Stimulated activated CD4-positive, alpha-beta T cell treated with anti-CD3 and anti-CD28 coated beads, Interleukin-12 subunit alpha, Interleukin-12 subunit beta, amount 100 ng/mL, for 48 hours (primary cell): Measurements from ENCODE around the gene SCPEP1.
"Not testable (repeated sequence)": the region's sequence is repeated elsewhere in the genome, so short reads cannot be mapped to it uniquely, and the experiment has no call there.

Experiments used
- DNase-seq, 3 donors: peaks; one replicate each; pipeline ENCODE4 v3.0.0-alpha.2; 2020; ENCODE audit warnings: low read depth in 2 of 3, low spot score in 1 of 3

The SCPEP1 gene, protein sequence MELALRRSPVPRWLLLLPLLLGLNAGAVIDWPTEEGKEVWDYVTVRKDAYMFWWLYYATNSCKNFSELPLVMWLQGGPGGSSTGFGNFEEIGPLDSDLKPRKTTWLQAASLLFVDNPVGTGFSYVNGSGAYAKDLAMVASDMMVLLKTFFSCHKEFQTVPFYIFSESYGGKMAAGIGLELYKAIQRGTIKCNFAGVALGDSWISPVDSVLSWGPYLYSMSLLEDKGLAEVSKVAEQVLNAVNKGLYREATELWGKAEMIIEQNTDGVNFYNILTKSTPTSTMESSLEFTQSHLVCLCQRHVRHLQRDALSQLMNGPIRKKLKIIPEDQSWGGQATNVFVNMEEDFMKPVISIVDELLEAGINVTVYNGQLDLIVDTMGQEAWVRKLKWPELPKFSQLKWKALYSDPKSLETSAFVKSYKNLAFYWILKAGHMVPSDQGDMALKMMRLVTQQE

DNA sequence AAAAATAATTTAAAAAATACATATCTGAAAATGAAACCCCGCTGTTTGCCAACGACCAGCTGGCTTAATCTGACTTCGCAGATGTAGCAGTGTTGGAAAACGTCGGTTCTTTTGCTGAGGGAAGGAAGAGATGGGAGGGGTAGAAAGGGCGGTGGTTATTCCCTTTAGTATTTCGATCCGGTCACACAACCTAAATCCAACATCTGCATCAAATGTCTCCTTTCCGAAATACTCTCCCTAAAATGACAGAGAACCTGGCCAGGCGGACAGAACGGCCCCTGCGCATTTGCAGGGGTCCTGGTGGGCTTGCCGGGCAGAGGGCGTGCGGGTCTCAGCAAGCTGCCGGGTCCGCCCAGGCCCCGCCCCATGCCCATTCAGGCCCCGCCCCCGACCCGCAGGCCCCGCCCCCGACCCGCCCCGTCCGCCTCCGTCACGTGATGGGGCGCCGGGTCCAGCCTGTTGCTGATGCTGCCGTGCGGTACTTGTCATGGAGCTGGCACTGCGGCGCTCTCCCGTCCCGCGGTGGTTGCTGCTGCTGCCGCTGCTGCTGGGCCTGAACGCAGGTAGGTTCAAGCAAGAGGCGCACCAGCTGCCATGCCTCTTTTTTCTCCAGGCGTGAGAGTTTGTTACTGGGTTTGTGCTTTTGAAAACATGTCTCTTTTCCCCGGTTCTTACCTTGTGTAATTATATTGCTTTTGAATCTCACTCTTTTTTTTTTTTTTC lies at the start of gene SCPEP1:
TSS of gene SCPEP1 (plus strand) at position 459 of the 723 bp plus-strand sequence. CDS start at position 488, 29 bp downstream.
- DNase-seq: peak; percentile 68 to 74 (median 73)

DNA sequence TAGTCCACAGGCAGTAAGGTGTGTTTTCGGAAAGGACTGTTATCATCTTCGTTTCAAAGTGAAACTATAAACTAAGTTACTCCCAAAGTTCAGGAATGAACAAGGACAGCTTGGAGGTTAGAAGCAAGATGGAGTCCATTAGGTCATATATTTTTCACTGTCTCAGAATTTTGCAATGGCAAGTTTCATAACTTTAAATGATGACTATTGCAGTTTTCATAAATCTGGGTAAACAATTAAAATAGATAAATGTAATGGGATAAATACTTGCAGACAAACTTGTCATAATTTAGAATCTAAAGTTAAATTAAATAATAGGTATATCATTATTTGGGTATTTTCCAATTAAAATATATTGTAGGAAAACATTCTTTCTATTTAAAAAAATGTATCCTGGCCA lies 49.3 kb upstream of the SCPEP1 start:
- DNase-seq: no peak

DNA sequence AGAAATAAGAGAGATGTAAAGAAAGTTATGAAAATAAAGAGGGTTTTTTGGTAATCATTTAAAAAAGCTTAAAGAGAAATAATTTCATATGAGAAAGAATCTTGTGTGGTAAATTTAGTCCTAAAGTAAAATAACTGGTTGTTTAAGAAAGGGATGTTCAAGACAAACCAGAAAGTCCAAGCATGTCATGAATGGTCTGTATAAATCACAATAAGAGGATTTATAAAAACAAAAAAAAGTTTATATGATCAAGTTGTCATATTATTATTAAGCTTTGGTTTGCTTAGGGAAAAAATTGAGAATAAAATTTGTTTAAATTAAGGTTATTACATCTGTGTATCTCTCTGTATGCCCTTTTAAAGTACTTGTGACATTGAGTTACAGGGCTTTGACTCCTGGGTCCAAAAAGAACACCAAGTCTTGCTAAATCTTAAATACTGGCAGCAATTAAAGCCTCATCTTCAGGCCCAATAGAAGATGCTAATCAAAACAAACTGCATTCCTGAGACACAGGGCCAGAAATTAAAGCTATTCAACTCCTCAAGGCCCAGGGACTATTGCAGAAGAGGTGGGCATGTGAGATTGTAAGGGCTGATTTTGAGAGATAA lies 48.5 kb upstream of the SCPEP1 start:
- no peak for DNase-seq

DNA sequence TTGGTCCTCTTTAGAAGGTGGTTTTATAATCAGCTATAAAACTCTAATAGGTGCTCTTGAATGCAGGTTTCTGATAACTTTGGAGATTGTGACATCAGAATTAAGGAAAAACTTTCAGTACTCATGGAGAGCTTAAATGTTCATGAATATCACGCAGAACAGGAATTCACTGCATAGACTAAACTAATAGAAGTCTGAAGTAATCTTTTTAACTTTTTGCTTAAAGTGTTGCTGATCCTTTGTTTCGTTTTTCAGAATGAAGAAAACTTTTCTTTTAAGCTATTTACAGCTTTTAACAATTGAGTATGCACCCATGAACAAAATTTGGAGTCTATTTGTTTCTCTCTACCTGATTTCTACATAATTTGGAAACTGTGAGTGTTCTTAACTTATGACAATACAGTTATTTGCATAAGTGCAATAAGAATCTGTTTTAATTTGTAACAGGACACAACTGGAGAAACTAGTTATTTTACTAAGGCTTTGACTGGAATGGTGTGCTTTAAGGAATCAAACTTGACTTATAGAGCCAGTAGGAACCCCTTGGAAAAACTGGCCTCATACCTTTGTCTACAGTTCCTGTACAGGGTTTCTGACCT lies 47.1 kb upstream of the SCPEP1 start:
- DNase-seq: no peak

DNA sequence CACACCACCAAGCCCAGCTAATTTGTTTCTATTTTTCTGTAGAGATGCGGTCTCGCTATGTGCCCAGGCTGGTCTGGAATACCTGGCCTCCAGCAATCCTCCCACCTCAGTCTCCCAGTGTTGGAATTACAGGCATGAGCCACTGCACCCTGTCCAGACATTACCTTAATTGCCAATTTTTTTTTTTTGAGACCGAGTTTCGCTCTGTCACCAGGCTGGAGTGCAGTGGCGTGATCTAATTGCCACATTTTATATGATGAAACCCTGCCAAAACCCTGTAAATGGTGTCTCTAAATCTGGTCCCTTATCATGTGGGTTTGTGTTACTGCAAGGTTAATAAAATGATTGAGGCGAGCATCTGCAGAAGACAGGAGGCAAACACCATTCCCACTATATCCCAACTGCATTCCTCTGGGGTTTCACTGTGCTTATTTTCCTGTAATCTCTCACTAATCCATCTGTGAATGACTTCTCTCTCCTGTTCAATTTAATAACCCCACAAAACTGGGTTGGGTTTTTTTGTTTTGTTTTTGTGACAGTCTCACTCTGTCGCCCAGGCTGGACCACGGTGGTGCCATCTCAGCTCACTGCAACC lies 44.7 kb upstream of the SCPEP1 start:
- no peak for DNase-seq

DNA sequence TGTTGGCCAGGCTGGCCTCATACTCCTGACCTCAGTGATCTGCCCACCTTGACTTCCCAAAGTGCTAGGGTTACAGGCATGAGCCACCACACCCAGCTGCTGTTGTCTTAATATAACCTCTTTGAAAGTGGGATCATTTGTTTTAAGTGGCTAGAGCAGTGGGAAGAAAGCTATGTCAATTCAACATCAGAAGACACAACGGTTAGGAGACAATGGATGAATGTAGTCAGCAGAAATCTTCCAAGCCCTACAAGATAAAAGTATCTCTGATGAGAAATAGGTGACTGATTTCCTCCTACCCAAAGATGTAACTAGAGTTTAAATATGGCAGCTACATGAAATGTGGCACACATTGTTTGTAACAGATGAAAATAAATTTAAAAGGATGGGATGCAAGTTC lies 44.1 kb upstream of the SCPEP1 start:
- DNase-seq: no peak

DNA sequence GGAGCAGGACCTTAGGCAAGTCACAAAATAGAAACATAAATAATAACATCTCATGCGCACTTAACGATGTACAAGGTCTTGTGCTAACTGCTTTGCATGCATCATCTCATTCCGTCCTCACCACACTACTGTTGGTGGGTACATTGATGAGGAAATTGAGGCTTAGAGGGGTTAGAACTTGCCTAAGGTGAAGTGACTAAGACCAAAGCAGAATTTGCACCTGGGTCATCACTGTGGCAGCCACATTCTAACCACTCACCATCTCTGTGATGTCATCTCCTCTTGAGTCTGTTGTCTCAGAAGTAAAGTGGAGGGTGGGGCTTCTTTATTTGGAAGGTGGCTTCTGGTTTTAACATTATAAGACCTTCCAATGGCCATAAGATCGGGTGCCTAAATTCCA lies 43.7 kb upstream of the SCPEP1 start:
- DNase-seq: no peak

DNA sequence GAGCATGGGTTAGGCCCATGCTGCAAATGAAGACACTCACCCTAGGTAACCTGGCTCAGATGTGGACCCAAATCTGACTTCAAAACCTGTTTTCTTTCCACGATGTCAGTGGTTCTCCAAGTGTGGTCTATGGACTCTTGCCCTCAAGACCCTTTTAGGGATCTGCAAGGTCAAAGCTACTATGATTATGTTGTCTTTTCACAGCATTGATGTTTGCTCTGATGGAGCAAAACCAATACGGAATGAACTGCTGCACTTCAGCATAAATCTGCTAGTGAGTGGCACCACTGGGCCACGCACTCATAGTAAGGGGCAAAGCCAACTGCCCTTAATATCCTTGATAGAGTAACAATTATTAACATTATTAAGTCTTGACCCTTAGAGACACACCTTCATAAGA lies 42.5 kb upstream of the SCPEP1 start:
- DNase-seq: no peak

DNA sequence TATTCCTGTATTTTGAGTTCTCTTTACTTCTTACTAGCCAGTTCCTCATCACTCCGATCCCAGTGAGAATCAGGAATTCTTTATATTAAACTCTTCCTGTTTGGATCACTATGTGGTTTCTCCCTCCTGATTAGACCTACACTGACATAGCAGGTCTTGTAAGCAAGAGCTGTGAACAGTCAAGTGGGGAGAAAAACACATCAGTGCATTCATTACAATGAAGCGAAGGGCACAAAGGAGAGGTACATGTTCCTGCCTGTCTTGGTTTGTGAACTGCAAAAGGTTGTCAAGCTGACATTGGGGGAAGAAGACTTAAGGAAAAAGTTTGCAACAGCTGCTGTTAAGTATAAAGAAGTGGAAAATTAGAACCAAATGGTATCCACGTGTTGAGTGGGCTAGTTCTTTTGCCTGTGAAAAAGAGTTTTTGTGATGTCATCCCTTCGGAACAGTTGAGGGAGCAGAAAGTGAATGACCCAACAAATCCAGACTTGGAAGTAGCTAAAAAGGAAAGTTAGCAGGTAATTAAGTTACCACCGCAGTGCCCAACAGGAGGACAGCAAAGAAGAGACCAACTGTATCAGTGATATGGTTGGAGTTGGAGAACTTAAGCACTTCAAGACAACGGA lies 41.1 kb upstream of the SCPEP1 start:
- no peak for DNase-seq

DNA sequence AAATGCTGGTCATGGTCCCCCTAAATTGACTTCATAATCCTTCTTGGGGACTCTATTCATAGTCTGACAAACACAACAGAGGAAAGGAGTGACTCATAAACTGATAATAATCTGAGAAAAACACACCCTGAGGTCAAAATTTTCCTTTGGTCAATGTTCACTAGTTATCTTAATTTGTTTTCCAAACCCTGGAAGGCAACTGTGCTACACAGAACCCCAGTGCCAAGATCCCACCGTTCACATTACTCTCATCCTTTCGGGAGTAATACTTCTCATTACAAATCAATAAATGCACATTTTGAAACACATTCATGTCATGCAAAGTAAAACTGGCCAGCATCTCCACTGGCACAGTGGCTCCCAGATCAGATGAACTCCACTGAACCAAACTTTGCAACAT lies 40.2 kb upstream of the SCPEP1 start:
- no peak for DNase-seq

DNA sequence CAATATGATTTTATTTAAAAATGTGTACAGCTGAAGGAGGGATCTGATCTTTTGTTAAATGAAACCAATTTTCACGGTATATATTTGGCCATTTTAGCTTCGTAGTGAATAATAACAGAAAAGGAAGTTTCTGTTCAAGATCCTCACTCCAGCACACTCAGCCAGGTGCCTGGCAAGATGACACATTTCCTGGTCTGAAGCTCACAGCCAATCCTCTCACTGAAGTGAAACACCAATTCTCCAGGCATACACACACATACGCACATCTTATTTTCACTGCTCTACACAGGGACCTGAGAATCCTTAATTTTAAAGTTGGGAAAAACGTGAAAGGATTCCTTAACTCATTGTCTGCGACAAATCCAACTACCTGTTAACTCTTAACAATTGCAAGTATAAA lies 39.7 kb upstream of the SCPEP1 start:
- not testable (repeated sequence) for DNase-seq

DNA sequence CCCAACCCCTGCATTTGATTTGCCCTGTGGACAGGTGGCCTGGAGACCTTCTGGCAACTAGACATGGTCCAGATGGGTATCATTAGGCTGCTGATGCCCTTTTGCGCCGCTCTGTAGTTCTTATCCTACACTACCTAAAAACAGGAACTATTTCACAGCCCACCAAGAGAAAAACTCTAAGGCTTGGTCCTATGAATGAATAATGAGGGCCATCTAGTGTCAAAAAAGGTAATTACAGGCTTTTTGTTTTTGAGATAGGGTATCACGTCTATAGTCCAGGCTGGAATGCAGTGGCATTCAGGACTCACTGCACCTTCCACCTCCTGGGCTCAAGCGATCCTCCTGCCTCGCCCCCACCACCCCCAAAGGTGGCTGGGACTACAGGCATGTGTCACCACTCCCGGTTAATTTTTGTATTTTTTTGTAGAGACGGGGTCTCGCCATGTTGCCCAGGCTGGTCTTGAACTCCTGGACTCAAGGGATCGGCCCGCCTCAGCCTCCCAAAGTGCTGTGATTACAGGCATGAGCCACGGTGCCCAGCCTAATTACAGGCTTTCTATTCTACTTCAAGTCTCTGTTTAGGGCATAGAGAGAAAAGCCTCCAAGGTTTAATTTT lies 38.0 kb upstream of the SCPEP1 start:
- DNase-seq: peak in 1 of 3 donors; percentile 14

DNA sequence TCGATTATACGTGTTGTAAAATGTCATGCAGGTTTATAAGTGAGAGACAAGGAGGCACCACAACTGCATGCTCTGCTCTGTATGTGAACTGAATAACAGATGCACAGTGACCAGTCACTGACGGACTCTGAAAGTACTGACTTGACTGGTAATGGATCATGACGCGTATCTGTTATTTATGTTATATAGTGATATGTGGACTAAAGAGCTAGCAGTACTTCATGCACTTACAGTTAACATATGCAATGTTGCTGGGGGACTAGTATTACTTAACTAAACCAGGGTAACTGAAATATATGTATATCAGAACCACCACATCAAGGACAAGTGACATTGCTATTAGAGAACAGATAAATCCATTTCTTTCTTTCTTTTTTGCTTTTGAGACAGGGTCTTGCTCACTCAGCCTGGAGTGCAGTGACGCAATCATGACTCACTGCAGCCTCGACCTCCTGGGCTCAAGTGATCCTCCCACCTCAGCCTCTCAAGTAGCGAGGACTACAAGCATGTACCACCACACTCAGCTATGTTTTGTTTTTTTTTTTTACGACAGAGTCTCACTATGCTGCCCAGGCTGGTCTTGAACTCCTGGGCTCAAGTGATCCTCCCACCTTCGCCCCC lies 34.3 kb upstream of the SCPEP1 start:
- no peak for DNase-seq

DNA sequence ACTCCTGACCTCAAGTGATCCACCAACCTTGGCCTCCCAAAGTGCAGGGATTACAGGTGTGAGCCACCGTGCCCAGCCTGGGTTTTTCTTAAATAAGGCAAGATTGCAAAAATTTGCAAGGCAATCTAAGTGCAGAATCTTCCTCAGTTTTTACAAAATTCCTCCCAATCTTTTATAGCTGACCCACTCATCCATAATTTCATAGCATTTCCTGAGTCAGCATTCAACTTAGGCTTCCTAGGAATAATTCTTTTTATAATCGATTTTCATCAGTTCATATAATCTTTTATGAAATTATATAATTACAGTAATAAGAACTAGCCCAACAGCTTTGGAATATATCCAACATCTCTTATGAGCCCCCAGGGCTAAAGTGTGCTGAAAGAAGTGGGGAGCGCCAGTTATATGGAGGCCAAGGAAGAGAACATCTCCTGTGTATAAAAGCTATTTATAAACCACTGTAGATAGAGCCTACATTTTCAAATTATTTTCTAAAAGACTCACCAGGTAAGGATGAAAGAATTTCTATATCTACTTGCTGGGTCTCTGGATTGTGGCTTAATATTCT lies 31.9 kb upstream of the SCPEP1 start:
- DNase-seq: no peak

DNA sequence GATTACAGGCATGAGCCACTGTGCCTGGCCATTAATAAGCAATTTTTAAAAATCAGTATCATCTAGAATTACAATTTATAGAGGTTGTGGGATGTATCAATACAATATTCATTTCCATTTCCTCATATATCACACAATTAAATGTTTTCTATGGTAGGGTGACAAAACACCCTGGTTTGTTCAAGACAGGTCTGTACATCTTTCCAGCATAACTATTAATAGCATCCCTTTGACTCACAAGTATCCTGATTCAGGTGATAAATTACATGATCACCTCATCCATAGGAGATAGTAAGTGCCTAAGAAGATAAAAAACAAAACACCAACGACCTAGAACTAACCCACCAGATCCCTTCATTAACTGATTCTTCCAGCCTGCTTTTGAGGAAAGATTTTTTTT lies 30.2 kb upstream of the SCPEP1 start:
- no peak for DNase-seq

DNA sequence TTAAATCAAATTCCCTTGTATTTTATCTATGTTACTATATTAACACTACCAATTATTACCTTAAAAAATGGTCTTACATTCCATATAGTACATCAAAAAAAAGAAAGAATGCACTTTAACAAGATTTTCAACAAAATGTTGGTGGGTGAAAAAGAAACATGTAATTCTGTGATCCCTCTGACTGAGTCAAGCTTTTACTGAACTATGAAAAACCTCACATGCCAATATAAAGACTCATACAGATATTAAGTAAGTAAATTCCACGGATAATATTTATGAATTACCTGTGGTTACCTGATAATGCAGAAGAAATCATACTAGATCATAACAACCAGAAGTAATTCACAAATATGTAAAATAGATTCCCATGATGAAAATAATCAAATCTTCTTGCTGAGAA lies 29.4 kb upstream of the SCPEP1 start:
- DNase-seq: no peak

DNA sequence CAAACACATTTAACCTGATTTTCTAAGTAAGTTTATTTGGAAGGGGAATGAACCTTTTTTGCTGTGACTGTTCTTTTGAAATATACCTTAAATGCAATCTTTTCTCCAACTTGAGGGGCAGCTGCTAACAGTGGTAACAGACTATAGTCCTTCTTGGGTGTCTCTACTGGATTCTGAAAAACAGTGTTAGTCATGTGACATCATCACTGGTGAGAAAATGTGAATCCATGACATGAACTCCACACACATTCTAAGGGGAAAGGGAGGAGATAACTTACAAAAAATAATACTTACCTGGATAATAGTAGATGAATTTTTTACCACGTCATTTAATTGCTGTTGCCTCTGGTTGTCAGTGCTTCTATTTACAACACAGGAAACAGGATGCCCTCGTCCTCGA lies 28.3 kb upstream of the SCPEP1 start:
- DNase-seq: no peak

DNA sequence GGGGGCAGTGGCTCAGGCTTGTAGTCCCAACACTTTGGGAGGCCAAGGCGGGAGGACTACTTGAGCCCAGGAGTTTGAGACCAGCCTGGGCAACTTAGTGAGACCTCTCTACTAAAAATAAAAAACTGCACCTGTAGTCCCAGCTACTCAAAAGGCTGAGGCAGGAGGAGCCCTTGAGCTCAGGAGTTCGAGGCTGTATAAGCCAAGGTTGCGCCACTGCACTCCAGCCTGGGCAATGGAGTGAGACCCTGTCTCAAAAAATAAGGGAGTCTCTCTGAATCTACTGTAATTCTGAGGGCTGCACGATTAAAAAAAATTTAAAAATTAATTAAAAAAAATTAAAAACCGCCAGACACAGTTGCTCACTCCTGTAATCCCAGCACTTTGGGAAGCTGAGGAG lies 20.9 kb upstream of the SCPEP1 start:
- DNase-seq: no peak
